HG03442 (cell line): ENCODE data around the gene ADD3.
"Not testable (repeated sequence)": the region's sequence is repeated elsewhere in the genome, so short reads cannot be mapped to it uniquely, and the experiment has no call there.

ENCODE experiments used
- ATAC-seq: cut with Tn5 transposase; IDR thresholded peaks from one replicate; pipeline ENCODE4 v1.9.1; 2021; ENCODE audit warnings: mild to moderate bottlenecking, moderate library complexity; ENCODE audit not compliant: unreplicated experiment

The ADD3 gene

GRCh38 chr10:110103921-110104461, 96.2 kb downstream of the ADD3 start:
- no peak for ATAC-seq

- ATAC-seq: no peak
These were observed 98.1 kb downstream of the ADD3 start for GRCh38 chr10:110105873-110106272.

GRCh38 chr10:110107430-110107829, 99.6 kb downstream of the ADD3 start:
- ATAC-seq: no peak

- ATAC-seq: no peak
These were observed 100.1 kb downstream of the ADD3 start for GRCh38 chr10:110107887-110108286.

- ATAC-seq: no peak
These were observed 101.7 kb downstream of the ADD3 start for GRCh38 chr10:110109511-110109910.

- ATAC-seq: no peak
These were observed 102.6 kb downstream of the ADD3 start for GRCh38 chr10:110110338-110110737.

- no peak for ATAC-seq
These were observed 106.0 kb downstream of the ADD3 start for GRCh38 chr10:110113670-110114337.

GRCh38 chr10:110114668-110115067, 106.9 kb downstream of the ADD3 start:
- not testable (repeated sequence) for ATAC-seq

GRCh38 chr10:110115784-110116520, 108.2 kb downstream of the ADD3 start:
- ATAC-seq: no peak

GRCh38 chr10:110118891-110119621, 111.3 kb downstream of the ADD3 start:
- no peak for ATAC-seq

- ATAC-seq: no peak
These were observed 115.8 kb downstream of the ADD3 start for GRCh38 chr10:110123594-110123993.

GRCh38 chr10:110129490-110129889, 121.7 kb downstream of the ADD3 start:
- no peak for ATAC-seq

- no peak for ATAC-seq
These were observed 127.1 kb downstream of the ADD3 start for GRCh38 chr10:110134917-110135316.

GRCh38 chr10:110135836-110136235, 128.1 kb downstream of the ADD3 start:
- not testable (repeated sequence) for ATAC-seq

GRCh38 chr10:110137142-110137545, 129.4 kb downstream of the ADD3 start:
- ATAC-seq: peak; percentile 56

- ATAC-seq: no peak
These were observed 130.5 kb downstream of the ADD3 start for GRCh38 chr10:110138197-110138812.

GRCh38 chr10:110141185-110141584, 133.4 kb downstream of the ADD3 start:
- no peak for ATAC-seq

GRCh38 chr10:110141871-110142635, 134.3 kb downstream of the ADD3 start:
- no peak for ATAC-seq

GRCh38 chr10:110142965-110143364, 135.2 kb downstream of the ADD3 start:
- no peak for ATAC-seq

- ATAC-seq: no peak
These were observed 136.7 kb downstream of the ADD3 start for GRCh38 chr10:110144507-110144906.
